IMR-90 (cell line): ENCODE data around the gene SMC1B.

Experiments used
- CTCF ChIP-seq: conservative IDR thresholded peaks from 2 replicates; pipeline ENCODE4 v1.5.1; 2012; ENCODE audit warnings: mild to moderate bottlenecking, low read depth, low read length, improper control_type of control experiment
- ELK1 ChIP-seq: fragments of 150-350 bp; IDR thresholded peaks from 2 replicates; pipeline ENCODE4 v1.6.1; 2016; ENCODE audit warnings: low read depth, mild to moderate bottlenecking, low read length, moderate library complexity, borderline replicate concordance
- NFE2L2 ChIP-seq: fragments of 150-350 bp; IDR thresholded peaks from 2 replicates; pipeline ENCODE4 v1.6.1; 2016; ENCODE audit warnings: low read depth, mild to moderate bottlenecking, low read length
- POLR2A ChIP-seq: IDR thresholded peaks from 2 replicates; pipeline ENCODE4 v1.6.1; 2012; ENCODE audit warnings: mild to moderate bottlenecking, low read depth, low read length

- TF ChIP-seq CTCF (no peak), NFE2L2 (no peak), POLR2A (no peak), ELK1 (no peak)
Measured at GRCh38 chr22:45429424-45429823, 16.0 kb upstream of the SMC1B start.
